H1 (cell line): Measurements from ENCODE around the gene GOLIM4. TPM values are rescaled to one million over a fixed set of nuclear protein-coding genes. Genes with fewer than 3 reads are reported as not detected.

Experiments used
- CTCF ChIA-PET: fragments of 300-600 bp; sonication (Branson Sonifier 250); formaldehyde crosslinking; loops from one replicate; lab custom pipeline; 2021; ENCODE audit not compliant: partially characterized antibody; lab: Charles Lee
- POLR2A ChIA-PET: fragments of 300-600 bp; sonication (Branson Sonifier 250); formaldehyde crosslinking; loops from one replicate; lab custom pipeline; 2021; ENCODE audit warnings: inconsistent platforms; ENCODE audit not compliant: partially characterized antibody; lab: Charles Lee
- DNase-seq, 2 experiments: peaks; one replicate each; pipeline versions ENCODE4 v3.0.0 to v3.0.0-alpha.2; 2010 to 2022; ENCODE audit warnings: low spot score in 2 of 2, low read depth in 1 of 2, mixed read lengths in 1 of 2
- FAIRE-seq: peaks from 2 replicates; lab custom pipeline; 2011; peaks lifted over from hg19 to GRCh38; lab: Jason Lieb, UNC
- H2AFZ ChIP-seq: 2 replicates; pipeline ENCODE4 v1.8.1; 2012; ENCODE audit warnings: low read length, inconsistent platforms
- H2AK5ac ChIP-seq: 2 replicates; pipeline ENCODE4 v1.6.1; 2013; ENCODE audit warnings: low read depth, low read length
- H2BK120ac ChIP-seq: replicated peaks from 2 replicates; pipeline ENCODE3; 2013; ENCODE audit warnings: low read depth, low read length, inconsistent platforms
- H2BK12ac ChIP-seq: 2 replicates; pipeline ENCODE4 v1.6.1; 2013; ENCODE audit warnings: low read depth, low read length
- H2BK15ac ChIP-seq: 2 replicates; pipeline ENCODE4 v1.6.1; 2013; ENCODE audit warnings: low read length
- H2BK20ac ChIP-seq: 2 replicates; pipeline ENCODE4 v1.6.1; 2013; ENCODE audit warnings: low read length
- H2BK5ac ChIP-seq: 2 replicates; pipeline ENCODE4 v1.6.1; 2013; ENCODE audit warnings: low read depth, low read length
- H3K14ac ChIP-seq: 2 replicates; pipeline ENCODE4 v1.6.1; 2013; ENCODE audit warnings: inconsistent platforms; ENCODE audit not compliant: insufficient read length
- H3K18ac ChIP-seq: 2 replicates; pipeline ENCODE4 v1.6.1; 2013; ENCODE audit warnings: low read length; ENCODE audit errors: extremely low read depth
- H3K23ac ChIP-seq: 2 replicates; pipeline ENCODE4 v1.6.1; 2013; ENCODE audit warnings: inconsistent platforms; ENCODE audit not compliant: insufficient read length
- H3K23me2 ChIP-seq: 2 replicates; pipeline ENCODE4 v1.6.1; 2013; ENCODE audit warnings: low read depth, low read length
- H3K27ac ChIP-seq: 2 replicates; pipeline ENCODE4 v1.6.1; 2011; ENCODE audit warnings: low read depth, low read length, inconsistent platforms
- H3K27me3 ChIP-seq, 4 experiments: replicated peaks in 1 of 4; 1 replicate in 1 of 4; 2 replicates in 3 of 4; pipeline versions ENCODE4 v1.6.1 to v1.8.1; 2011 to 2013; ENCODE audit warnings: low read length in 3 of 4, mild to moderate bottlenecking in 3 of 4, inconsistent platforms in 2 of 4, mixed read lengths in 2 of 4, moderate library complexity in 1 of 4; ENCODE audit not compliant: control insufficient read depth in 3 of 4, insufficient read depth in 3 of 4; ENCODE audit errors: extremely low read depth in 1 of 4
- H3K36me3 ChIP-seq, 4 experiments: 2 replicates each; pipeline versions ENCODE4 v1.6.1 to v1.8.1; 2011 to 2013; ENCODE audit warnings: mild to moderate bottlenecking in 4 of 4, low read length in 3 of 4, moderate library complexity in 2 of 4, control low read depth in 1 of 4, inconsistent platforms in 1 of 4; ENCODE audit not compliant: insufficient read depth in 4 of 4, control insufficient read depth in 2 of 4
- H3K4ac ChIP-seq: replicated peaks from 2 replicates; pipeline ENCODE3; 2013; ENCODE audit warnings: low read length, low read depth, mixed read lengths, inconsistent platforms; ENCODE audit not compliant: insufficient read length
- H3K4me1 ChIP-seq, 4 experiments: replicated peaks in 1 of 4; 1 replicate in 1 of 4; 2 replicates in 3 of 4; pipeline versions ENCODE4 v1.6.1 to v1.8.1; 2011 to 2013; ENCODE audit warnings: low read length in 3 of 4, inconsistent platforms in 2 of 4, mixed read lengths in 1 of 4; ENCODE audit not compliant: insufficient read depth in 4 of 4, control insufficient read depth in 3 of 4
- H3K4me2 ChIP-seq, 2 experiments: 2 replicates each; pipeline versions ENCODE4 v1.6.1 to v1.8.1; 2011 to 2013; ENCODE audit warnings: low read depth in 2 of 2, low read length in 2 of 2, control low read depth in 1 of 2, inconsistent platforms in 1 of 2, mild to moderate bottlenecking in 1 of 2; ENCODE audit not compliant: insufficient read depth in 1 of 2
- H3K4me3 ChIP-seq, 4 experiments: fragments of 200-600, 300-600 bp in 1 of 4; sonication (generic), shearing (Covaris generic), sonication (Bioruptor Twin) in 1 of 4; 2 replicates each; pipeline versions ENCODE4 v1.5.1 to v1.8.1; 2011 to 2016; ENCODE audit warnings: low read length in 4 of 4, low read depth in 3 of 4, control low read depth in 2 of 4, inconsistent platforms in 2 of 4, mild to moderate bottlenecking in 2 of 4, mixed read lengths in 1 of 4, moderate library complexity in 1 of 4; ENCODE audit not compliant: insufficient read depth in 2 of 4; ENCODE audit errors: extremely low read depth in 1 of 4
- H3K56ac ChIP-seq: replicated peaks from 2 replicates; pipeline ENCODE3; 2013; ENCODE audit warnings: low read depth, mild to moderate bottlenecking, mixed read lengths, low read length, inconsistent platforms; ENCODE audit not compliant: insufficient read length
- H3K79me1 ChIP-seq: 2 replicates; pipeline ENCODE4 v1.6.1; 2013; ENCODE audit warnings: low read depth, low read length, control low read depth
- H3K79me2 ChIP-seq, 2 experiments: 2 replicates each; pipeline versions ENCODE4 v1.6.1 to v1.8.1; 2012 to 2013; ENCODE audit warnings: low read length in 2 of 2, mild to moderate bottlenecking in 2 of 2, inconsistent platforms in 1 of 2; ENCODE audit not compliant: insufficient read depth in 2 of 2, control insufficient read depth in 1 of 2
- H3K9ac ChIP-seq, 4 experiments: replicated peaks in 1 of 4; 1 replicate in 1 of 4; 2 replicates in 3 of 4; pipeline versions ENCODE4 v1.6.1 to v1.8.1; 2011 to 2013; ENCODE audit warnings: low read depth in 3 of 4, low read length in 3 of 4, control low read depth in 2 of 4, mild to moderate bottlenecking in 2 of 4, moderate library complexity in 2 of 4, inconsistent platforms in 1 of 4; ENCODE audit errors: extremely low read depth in 1 of 4
- H3K9me3 ChIP-seq, 2 experiments: 2 replicates each; pipeline versions ENCODE4 v1.6.1 to v1.8.1; 2012 to 2013; ENCODE audit warnings: mild to moderate bottlenecking in 2 of 2, moderate library complexity in 2 of 2, control low read depth in 1 of 2, inconsistent platforms in 1 of 2, low read depth in 1 of 2, low read length in 1 of 2, mixed read lengths in 1 of 2; ENCODE audit not compliant: insufficient read depth in 2 of 2
- H4K20me1 ChIP-seq, 2 experiments: replicated peaks in 1 of 2; 2 replicates each; pipeline versions ENCODE3 to v1.8.1; 2011 to 2013; ENCODE audit warnings: inconsistent platforms in 2 of 2, low read length in 2 of 2, mild to moderate bottlenecking in 1 of 2; ENCODE audit not compliant: insufficient read depth in 2 of 2, control insufficient read depth in 1 of 2
- H4K5ac ChIP-seq: 2 replicates; pipeline ENCODE4 v1.6.1; 2013; ENCODE audit warnings: low read length, low read depth, mixed read lengths, inconsistent platforms; ENCODE audit not compliant: insufficient read length
- H4K8ac ChIP-seq: 2 replicates; pipeline ENCODE4 v1.8.0; 2013; ENCODE audit warnings: mild to moderate bottlenecking, moderate library complexity, low read length, inconsistent platforms; ENCODE audit not compliant: insufficient read depth; ENCODE audit errors: extremely low read depth
- H4K91ac ChIP-seq: replicated peaks from 2 replicates; pipeline ENCODE3; 2013; ENCODE audit warnings: low read length, mixed read lengths, inconsistent platforms; ENCODE audit not compliant: insufficient read length
- ASH2L ChIP-seq: fragments of 200-600, 300-600 bp; sonication (generic); IDR thresholded peaks from one replicate; pipeline ENCODE4 v1.7.1; 2017; ENCODE audit warnings: low read length
- BACH1 ChIP-seq: IDR thresholded peaks from 2 replicates; pipeline ENCODE4 v1.6.1; 2012; ENCODE audit warnings: low read length, improper control_type of control experiment
- CBX8 ChIP-seq: fragments of 300-800, 300-1000 bp; sonication (generic); IDR thresholded peaks from 2 replicates; pipeline ENCODE4 v1.7.1; 2016; ENCODE audit warnings: low read depth, low read length, borderline replicate concordance
- CEBPB ChIP-seq: IDR thresholded peaks from 2 replicates; pipeline ENCODE4 v1.6.1; 2012; ENCODE audit warnings: low read depth, low read length
- CREB1 ChIP-seq: IDR thresholded peaks from 2 replicates; pipeline ENCODE4 v1.6.1; 2012; ENCODE audit warnings: inconsistent platforms
- KDM5A ChIP-seq: fragments of 200-600 bp; IDR thresholded peaks from 2 replicates; pipeline ENCODE4 v1.7.1; 2012; ENCODE audit warnings: mild to moderate bottlenecking, low read length, inconsistent platforms, mixed read lengths
- MAFK ChIP-seq: IDR thresholded peaks from 2 replicates; pipeline ENCODE4 v1.6.1; 2012; ENCODE audit warnings: low read depth, mild to moderate bottlenecking, improper control_type of control experiment, low read length
- NANOG ChIP-seq: IDR thresholded peaks from 2 replicates; pipeline ENCODE4 v1.6.1; 2011; ENCODE audit warnings: low read length, low read depth, mild to moderate bottlenecking, inconsistent platforms; ENCODE audit not compliant: insufficient read depth, poor library complexity, severe bottlenecking
- POLR2AphosphoS5 ChIP-seq: IDR thresholded peaks from 2 replicates; pipeline ENCODE4 v1.6.1; 2011; ENCODE audit warnings: low read depth, low read length
- WGBS, 2 experiments: shearing (Covaris generic) in 1 of 2; methylation state at CpG; one replicate each; pipeline versions ENCODE4 v1.1.6 to v1.1.7; 2013 to 2015; ENCODE audit warnings: low lambda C conversion rate in 2 of 2, mixed read lengths in 2 of 2, inconsistent platforms in 1 of 2, low coverage in 1 of 2, missing lambda C conversion rate in 1 of 2; ENCODE audit not compliant: insufficient replicate concordance in 2 of 2, insufficient coverage in 1 of 2, insufficient read length in 1 of 2; ENCODE audit errors: extremely low coverage in 1 of 2, missing lambda C conversion rate in 1 of 2; 5-methylcytosine and 5-hydroxymethylcytosine counted together
- polyA plus RNA-seq, 7 experiments: library from polyadenylated mRNA; depleted of rRNA in 3 of 7; stranded (reverse) in 5 of 7; unstranded in 2 of 7; fragments of >200 nt in 5 of 7; fragments of 200-250 nt in 2 of 7; gene quantifications; 1 replicate in 5 of 7; 2 replicates in 1 of 7; 4 replicates in 1 of 7; pipeline versions ENCODE4 v1.2.1 to v1.2.3, GENCODE V29; 2011 to 2013; ENCODE audit warnings: missing spikeins in 2 of 7, mixed read lengths in 2 of 7
- total RNA-seq: library from RNA; stranded (reverse); fragmentation: NEBNext Ultra II Directional; extraction: Animal tissue kit (Norgen Biotek cat#: 25700); gene quantifications from 2 replicates; pipeline ENCODE4 v1.2.1, GENCODE V29; 2021

Gene GOLIM4
- total and polyA plus RNA-seq, 2 of the 8 experiments (the other 6 are each of a cell fraction or from before 2014, with no cell fraction given), result 5.6 to 29.7 TPM

GRCh38 chr3:167983583-167983982 is 112.1 kb downstream of the GOLIM4 start:
- no peaks in the 10 kb centered on the region for H3K9me3 ChIP-seq

More at GRCh38 chr3:167983583-167983982, 112.1 kb downstream of the GOLIM4 start:
- no peak overlapping the region for H2AFZ ChIP-seq
- POLR2A ChIA-PET, result no interaction called here
- H3K36me3 ChIP-seq, result no peaks in the 10 kb centered on the region
- no peak overlapping the region for H3K4ac ChIP-seq
- H4K20me1 ChIP-seq, result no peaks in the 10 kb centered on the region
- FAIRE-seq, result no peak
- WGBS, 2 experiments, result 85% methylated on average over 2 of the region's 2 CpGs; no CpG with 5 or more reads in 1 of the 2 experiments
- H3K56ac ChIP-seq, result no peak overlapping the region
- H3K23me2 ChIP-seq, result no peaks in the 10 kb centered on the region
- H3K4me3 ChIP-seq, result no peak overlapping the region
- H3K27ac ChIP-seq, result no peak overlapping the region
- H3K79me1 ChIP-seq, result no peaks in the 10 kb centered on the region
- H3K18ac ChIP-seq, result no peak overlapping the region
- no peak overlapping the region for H2BK120ac ChIP-seq
- H3K4me1 ChIP-seq, result no peaks in the 10 kb centered on the region
- no peak overlapping the region for H2BK20ac ChIP-seq
- H2BK5ac ChIP-seq, result no peak overlapping the region
- TF ChIP-seq CREB1 (no peak), ASH2L (no peak), BACH1 (no peak), POLR2AphosphoS5 (no peak), MAFK (no peak), CEBPB (no peak), CBX8 (no peak), KDM5A (no peak), NANOG (no peak)
- TF ChIP-seq, all 59 proteins: peak for 0
- CTCF ChIA-PET, result no interaction called here
- Histone ChIP-seq H3K27me3 (no peaks in the 10 kb centered on the region), H3K79me2 (no peaks in the 10 kb centered on the region), H3K4me2 (no peak overlapping the region), H2BK15ac (no peak overlapping the region), H4K8ac (no peak overlapping the region), H4K91ac (no peak overlapping the region), H3K23ac (no peak overlapping the region), H4K5ac (no peak overlapping the region), H2AK5ac (no peak overlapping the region), H2BK12ac (no peak overlapping the region), H3K9ac (no peak overlapping the region), H3K14ac (no peak overlapping the region)
- no peak for DNase-seq
